Endodermal cell (in vitro differentiated cells): ENCODE data around the gene SIRT6. TPM values are rescaled to one million over a fixed set of nuclear protein-coding genes. Genes with fewer than 3 reads are reported as not detected.

ENCODE experiments used
- DNase-seq: peaks from one replicate; pipeline ENCODE4 v3.0.0-alpha.2; 2017
- H3K27ac ChIP-seq: 2 replicates; pipeline ENCODE4 v1.5.1; 2013; ENCODE audit warnings: mild to moderate bottlenecking, low read depth, low read length, moderate library complexity
- H3K27me3 ChIP-seq: 2 replicates; pipeline ENCODE4 v1.6.1; 2013; ENCODE audit warnings: mild to moderate bottlenecking, low read length, moderate library complexity; ENCODE audit not compliant: insufficient read depth, control insufficient read depth, poor library complexity, severe bottlenecking
- H3K36me3 ChIP-seq: 2 replicates; pipeline ENCODE4 v1.7.0; 2013; ENCODE audit warnings: mild to moderate bottlenecking, low read length, moderate library complexity; ENCODE audit not compliant: control insufficient read depth, insufficient read depth
- H3K4me1 ChIP-seq: one replicate; pipeline ENCODE4 v1.7.0; 2013; ENCODE audit warnings: low read length; ENCODE audit not compliant: control insufficient read depth, insufficient read depth
- H3K4me3 ChIP-seq: 2 replicates; pipeline ENCODE4 v1.5.1; 2013; ENCODE audit warnings: mild to moderate bottlenecking, low read length, moderate library complexity
- H3K9ac ChIP-seq: 2 replicates; pipeline ENCODE4 v1.6.1; 2013; ENCODE audit warnings: mild to moderate bottlenecking, low read length, moderate library complexity; ENCODE audit not compliant: poor library complexity, severe bottlenecking; ENCODE audit errors: extremely low read depth
- H3K9me3 ChIP-seq: 2 replicates; pipeline ENCODE4 v1.6.1; 2013; ENCODE audit warnings: mild to moderate bottlenecking, low read length, moderate library complexity; ENCODE audit not compliant: control insufficient read depth
- H3K27ac Mint-ChIP-seq: 2 replicates; pipeline ENCODE4 v1.8.0; 2020; ENCODE audit warnings: mixed read lengths
- H3K27me3 Mint-ChIP-seq: 2 replicates; pipeline ENCODE4 v1.8.0; 2021; ENCODE audit warnings: mild to moderate bottlenecking, mixed read lengths; ENCODE audit not compliant: insufficient read depth
- H3K36me3 Mint-ChIP-seq: 2 replicates; pipeline ENCODE4 v1.8.0; 2020; ENCODE audit warnings: low read depth, mixed read lengths
- H3K4me1 Mint-ChIP-seq: 2 replicates; pipeline ENCODE4 v1.8.0; 2020; ENCODE audit warnings: mixed read lengths
- H3K4me3 Mint-ChIP-seq: 2 replicates; pipeline ENCODE4 v1.8.0; 2020; ENCODE audit warnings: mild to moderate bottlenecking, moderate library complexity, mixed read lengths
- H3K9me3 Mint-ChIP-seq: 2 replicates; pipeline ENCODE4 v1.8.0; 2020; ENCODE audit warnings: mild to moderate bottlenecking, mixed read lengths
- WGBS, 2 experiments: methylation state at CpG; one replicate each; pipeline versions ENCODE4 v1.1.5 to v1.1.7; 2013; ENCODE audit warnings: missing lambda C conversion rate in 2 of 2, mixed read lengths in 1 of 2; ENCODE audit not compliant: insufficient coverage in 1 of 2, insufficient read length in 1 of 2; 5-methylcytosine and 5-hydroxymethylcytosine counted together
- total RNA-seq, 2 donors: library from RNA; stranded (reverse); fragmentation: NEBNext Ultra II Directional in 1 of 2; extraction: Animal tissue kit (Norgen Biotek cat#: 25700) in 1 of 2; gene quantifications; 2 replicates in 1 of 2; 3 replicates in 1 of 2; pipeline ENCODE4 v1.2.1, GENCODE V29; 2021
- TF ChIP-seq, protein P1 (sequence below): fragments of 200-600 bp; sonication (generic); conservative IDR thresholded peaks from 2 replicates; pipeline ENCODE4 v1.5.0; 2021; ENCODE audit warnings: antibody characterized with exemption, mild to moderate bottlenecking

Gene SIRT6
- total RNA-seq, 2 donors from 2014 or later: 22.1 to 29.1 TPM

DNA sequence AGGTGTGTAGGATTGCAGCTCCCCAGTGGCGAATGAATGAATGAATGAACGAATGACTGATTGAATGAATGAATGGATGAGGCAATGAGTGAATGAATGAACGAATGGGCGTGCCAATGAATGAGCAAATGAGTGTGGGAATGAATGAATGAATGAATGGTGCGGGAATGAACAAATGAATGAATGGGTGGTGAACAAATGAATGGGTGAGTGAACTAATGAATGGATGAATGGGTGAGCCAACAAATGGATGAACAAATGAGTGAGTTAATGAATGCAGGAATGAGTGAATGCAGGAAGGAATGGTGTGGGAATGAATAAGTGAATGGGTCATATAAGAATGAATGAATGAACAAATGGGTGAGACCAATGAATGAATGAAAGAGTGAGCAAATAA, 14.9 kb upstream of the SIRT6 start:
- no peaks in the 10 kb centered on the region for H3K36me3 ChIP-seq
- H3K27me3 ChIP-seq: peaks cover 33% of the 10 kb centered on the region
- H3K4me3 ChIP-seq: no peak overlapping the region
- DNase-seq: no peak
- Mint-ChIP-seq H3K9me3 (peaks cover 8% of the 10 kb centered on the region), H3K4me1 (no peaks in the 10 kb centered on the region), H3K4me3 (peak overlapping the region; percentile 28), H3K27ac (no peak overlapping the region), H3K36me3 (no peaks in the 10 kb centered on the region), H3K27me3 (peaks cover 82% of the 10 kb centered on the region)
- no peak overlapping the region for H3K9ac ChIP-seq
- no peak overlapping the region for H3K27ac ChIP-seq
- peaks cover 8% of the 10 kb centered on the region for H3K9me3 ChIP-seq
- H3K4me1 ChIP-seq: no peaks in the 10 kb centered on the region
- TF ChIP-seq, protein P1, sequence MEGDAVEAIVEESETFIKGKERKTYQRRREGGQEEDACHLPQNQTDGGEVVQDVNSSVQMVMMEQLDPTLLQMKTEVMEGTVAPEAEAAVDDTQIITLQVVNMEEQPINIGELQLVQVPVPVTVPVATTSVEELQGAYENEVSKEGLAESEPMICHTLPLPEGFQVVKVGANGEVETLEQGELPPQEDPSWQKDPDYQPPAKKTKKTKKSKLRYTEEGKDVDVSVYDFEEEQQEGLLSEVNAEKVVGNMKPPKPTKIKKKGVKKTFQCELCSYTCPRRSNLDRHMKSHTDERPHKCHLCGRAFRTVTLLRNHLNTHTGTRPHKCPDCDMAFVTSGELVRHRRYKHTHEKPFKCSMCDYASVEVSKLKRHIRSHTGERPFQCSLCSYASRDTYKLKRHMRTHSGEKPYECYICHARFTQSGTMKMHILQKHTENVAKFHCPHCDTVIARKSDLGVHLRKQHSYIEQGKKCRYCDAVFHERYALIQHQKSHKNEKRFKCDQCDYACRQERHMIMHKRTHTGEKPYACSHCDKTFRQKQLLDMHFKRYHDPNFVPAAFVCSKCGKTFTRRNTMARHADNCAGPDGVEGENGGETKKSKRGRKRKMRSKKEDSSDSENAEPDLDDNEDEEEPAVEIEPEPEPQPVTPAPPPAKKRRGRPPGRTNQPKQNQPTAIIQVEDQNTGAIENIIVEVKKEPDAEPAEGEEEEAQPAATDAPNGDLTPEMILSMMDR: no peak
- WGBS, 2 experiments: 90 to 93% methylated on average over 5 of the region's 5 CpGs

DNA sequence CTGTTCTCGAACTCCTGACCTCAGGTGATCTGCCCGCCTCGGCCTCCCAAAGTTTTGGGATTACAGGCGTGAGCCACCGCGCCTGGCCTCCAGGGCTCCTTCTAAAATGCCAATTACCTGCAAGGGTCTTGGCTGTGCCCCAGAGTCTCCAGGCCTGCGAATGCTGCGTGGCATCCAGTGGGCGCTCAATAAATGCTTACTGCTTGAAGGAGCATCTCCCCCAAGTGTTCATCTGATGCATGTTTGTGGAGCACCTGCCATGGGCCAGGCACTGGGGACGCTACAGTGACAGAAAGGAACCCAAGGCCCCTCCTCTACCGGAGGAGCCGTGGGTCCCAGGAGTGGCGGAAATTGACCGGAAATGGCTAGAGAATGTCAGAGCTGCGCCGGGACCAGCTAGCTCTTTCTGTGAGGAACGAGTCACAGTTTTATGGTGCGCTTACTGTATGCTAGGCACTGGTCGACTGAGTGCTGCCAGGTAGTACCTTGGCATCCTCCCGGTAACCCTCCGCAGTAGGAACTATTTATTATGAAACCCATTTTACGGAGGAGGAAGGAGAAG, 14.3 kb upstream of the SIRT6 start:
- no peak for DNase-seq
- Mint-ChIP-seq H3K9me3 (peaks cover 8% of the 10 kb centered on the region), H3K27ac (no peak overlapping the region), H3K27me3 (peaks cover 77% of the 10 kb centered on the region), H3K4me3 (peak overlapping the region; percentile 28), H3K36me3 (no peaks in the 10 kb centered on the region), H3K4me1 (no peaks in the 10 kb centered on the region)
- TF ChIP-seq, protein P1: no peak
- Histone ChIP-seq H3K4me1 (no peaks in the 10 kb centered on the region), H3K27ac (no peak overlapping the region), H3K9me3 (peaks cover 8% of the 10 kb centered on the region), H3K9ac (no peak overlapping the region), H3K4me3 (no peak overlapping the region), H3K36me3 (no peaks in the 10 kb centered on the region), H3K27me3 (peaks cover 33% of the 10 kb centered on the region)
- WGBS, 2 experiments: 88 to 92% methylated on average over 20 to 22 of the region's 22 CpGs

DNA sequence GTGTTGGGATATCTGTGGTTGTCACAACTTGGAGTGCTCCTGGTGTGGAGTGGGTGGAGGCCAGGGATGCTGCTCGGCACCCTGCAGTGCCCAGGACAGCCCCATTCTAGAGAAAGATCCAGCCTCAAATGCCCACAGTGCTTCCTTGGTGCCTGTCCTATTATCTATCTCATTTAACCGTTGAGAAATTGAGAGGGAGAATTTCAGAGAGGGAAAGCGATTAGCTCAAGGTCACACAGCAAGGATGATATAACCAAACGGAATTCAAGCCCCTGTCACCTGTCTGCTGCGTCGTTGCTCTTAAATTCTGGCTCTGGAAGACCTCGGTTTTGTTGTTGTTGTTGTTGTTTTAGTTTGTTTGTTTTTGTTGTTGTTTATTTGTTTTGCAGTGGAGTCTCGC, 13.6 kb upstream of the SIRT6 start:
- no peaks in the 10 kb centered on the region for H3K4me1 Mint-ChIP-seq
- peaks cover 8% of the 10 kb centered on the region for H3K9me3 ChIP-seq
- no peaks in the 10 kb centered on the region for H3K36me3 Mint-ChIP-seq
- WGBS, 2 experiments: 81 to 88% methylated on average over 7 of the region's 8 CpGs
- no peak overlapping the region for H3K4me3 Mint-ChIP-seq
- no peak overlapping the region for H3K9ac ChIP-seq
- DNase-seq: no peak
- H3K27me3 Mint-ChIP-seq: peaks cover 70% of the 10 kb centered on the region
- no peak overlapping the region for H3K27ac ChIP-seq
- H3K27me3 ChIP-seq: peaks cover 33% of the 10 kb centered on the region
- H3K9me3 Mint-ChIP-seq: peaks cover 8% of the 10 kb centered on the region
- TF ChIP-seq, protein P1: no peak
- no peaks in the 10 kb centered on the region for H3K36me3 ChIP-seq
- no peaks in the 10 kb centered on the region for H3K4me1 ChIP-seq
- no peak overlapping the region for H3K4me3 ChIP-seq
- H3K27ac Mint-ChIP-seq: no peak overlapping the region
